ENCODE measurements around the gene FYTTD1.
A peak's percentile ranks its signal among the peaks of the same experiment; 100 is the strongest.

FYTTD1 gene

DNA sequence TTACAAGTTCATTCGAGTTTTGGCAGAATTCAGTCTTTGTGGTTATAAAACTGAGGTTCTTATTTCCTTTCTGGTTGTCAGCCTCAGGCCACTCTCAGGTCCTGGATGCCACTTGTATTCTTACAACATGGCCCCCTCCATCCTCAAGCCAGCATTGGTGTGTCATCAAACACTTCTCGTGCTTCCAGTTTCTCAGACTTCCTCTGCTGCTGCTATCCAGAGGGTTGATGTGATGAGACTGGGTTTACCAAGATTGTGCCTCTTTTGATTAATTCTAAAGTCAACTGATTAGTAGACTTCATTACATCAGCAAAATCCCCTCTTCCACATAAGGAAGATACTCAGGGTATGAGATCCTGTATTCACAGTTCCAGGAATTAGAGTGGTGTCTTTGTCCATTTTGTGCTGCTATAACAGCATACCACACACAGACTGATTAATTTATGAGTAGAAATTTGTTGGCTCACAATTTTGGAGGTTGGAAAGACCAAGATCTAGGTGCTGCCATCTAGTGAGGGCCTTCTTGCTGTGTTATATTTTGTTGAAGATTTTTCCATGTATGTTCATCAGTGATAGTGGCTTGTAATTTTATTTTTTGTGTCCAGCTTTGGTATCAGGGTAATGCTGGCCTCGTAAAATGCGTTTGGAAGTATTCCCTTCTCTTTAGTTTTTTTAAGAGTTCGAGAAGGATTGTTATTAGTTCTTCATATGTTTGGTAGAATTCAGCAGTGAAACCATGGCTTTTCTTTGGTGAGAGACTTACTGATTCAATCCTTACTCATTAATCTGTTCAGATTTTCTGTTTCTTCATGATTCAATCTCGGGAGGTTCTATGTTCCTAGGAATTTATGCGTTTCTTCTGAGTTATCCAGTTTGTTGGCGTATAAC lies 52.5 kb downstream of the FYTTD1 start:
- ChIA-PET CTCF (interaction anchor here (0.7 kb wide), 1 partner anchor 116 kb away, joined by 3 read pairs; no protein-coding TSS in a partner anchor), POLR2A (interaction anchor here (1.0 kb wide), 1 partner anchor 11 kb away, joined by 3 read pairs; the partner anchor contains the start of gene LRCH3)
- TF ChIP-seq TARDBP (IDR thresholded peaks at IDR 0.05) (no peak), SUZ12 (IDR thresholded peaks at IDR 0.05) (no peak), ZNF384 (IDR thresholded peaks at IDR 0.05) (no peak), CTBP1 (IDR thresholded peaks at IDR 0.05; ENCODE audit: borderline replicate concordance) (no peak), ELF4 (IDR thresholded peaks at IDR 0.05) (no peak), BHLHE40 (IDR thresholded peaks at IDR 0.05; ENCODE audit: borderline replicate concordance) (no peak), NFRKB (IDR thresholded peaks at IDR 0.05) (no peak), LEF1 (IDR thresholded peaks at IDR 0.05; ENCODE audit: borderline replicate concordance) (no peak), FOXM1 (IDR thresholded peaks at IDR 0.05; ENCODE audit: borderline replicate concordance) (no peak), FOXK2 (IDR thresholded peaks at IDR 0.05) (no peak), FOXA1 (IDR thresholded peaks at IDR 0.05) (no peak), SP1 (IDR thresholded peaks at IDR 0.05) (no peak)
- DNase-seq (ENCODE audit: extremely low spot score): no peak

DNA sequence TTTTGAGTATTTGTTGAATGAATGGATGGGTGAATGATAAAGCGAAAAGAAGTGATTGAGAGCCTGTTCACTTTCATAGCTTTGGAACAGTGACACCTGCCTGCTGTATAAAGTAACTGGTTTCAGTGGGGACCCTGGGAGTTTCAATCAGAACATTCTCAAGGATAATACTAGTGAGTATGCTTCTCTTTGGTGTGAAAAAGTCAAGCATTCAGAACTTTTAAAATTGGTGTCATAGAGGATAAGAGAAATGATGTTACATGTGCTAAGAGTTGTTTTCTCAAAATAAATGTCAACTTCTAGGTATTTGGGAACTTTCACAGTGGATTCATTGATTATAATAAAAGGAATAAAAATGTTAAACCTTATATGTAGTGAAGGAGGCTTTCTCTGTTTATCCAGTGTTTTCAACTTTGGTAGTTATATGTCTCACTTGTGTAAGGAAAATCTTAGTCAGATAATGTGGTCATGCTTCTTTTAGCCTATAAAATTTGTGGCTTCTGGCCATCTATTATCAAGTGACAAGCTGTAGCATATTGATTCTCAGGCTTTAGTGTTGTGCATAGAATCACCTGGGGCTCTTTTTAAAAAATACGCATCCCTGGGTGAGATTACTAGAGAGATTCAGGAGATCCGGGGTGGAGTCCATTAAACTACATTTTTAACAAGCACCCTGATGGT lies 53.2 kb downstream of the FYTTD1 start:
- peak; percentile 7 for DNase-seq (ENCODE audit: extremely low spot score)
- no peak for TF ChIP-seq FOXK2 (IDR thresholded peaks at IDR 0.05)
- no peak for TF ChIP-seq ZNF384 (IDR thresholded peaks at IDR 0.05)
- TF ChIP-seq TARDBP (IDR thresholded peaks at IDR 0.05): no peak
- TF ChIP-seq FOXA1 (IDR thresholded peaks at IDR 0.05): no peak
- TF ChIP-seq BHLHE40 (IDR thresholded peaks at IDR 0.05; ENCODE audit: borderline replicate concordance): no peak
- TF ChIP-seq SP1 (IDR thresholded peaks at IDR 0.05): no peak
- no peak for TF ChIP-seq CTBP1 (IDR thresholded peaks at IDR 0.05; ENCODE audit: borderline replicate concordance)
- TF ChIP-seq NFRKB (IDR thresholded peaks at IDR 0.05): no peak
- TF ChIP-seq FOXM1 (IDR thresholded peaks at IDR 0.05; ENCODE audit: borderline replicate concordance): no peak
- TF ChIP-seq ELF4 (IDR thresholded peaks at IDR 0.05): no peak
- TF ChIP-seq ARNT (IDR thresholded peaks at IDR 0.05): no peak
- TF ChIP-seq SUZ12 (IDR thresholded peaks at IDR 0.05): no peak
- no peak for TF ChIP-seq LEF1 (IDR thresholded peaks at IDR 0.05; ENCODE audit: borderline replicate concordance)
- TF ChIP-seq L3MBTL2 (conservative IDR thresholded peaks at IDR 0.05): no peak
- ChIA-PET CTCF (interaction anchor here (0.7 kb wide), 1 partner anchor 117 kb away, joined by 3 read pairs; no protein-coding TSS in a partner anchor), POLR2A (interaction anchor here (1.0 kb wide), 1 partner anchor 12 kb away, joined by 3 read pairs; the partner anchor contains the start of gene LRCH3)

DNA sequence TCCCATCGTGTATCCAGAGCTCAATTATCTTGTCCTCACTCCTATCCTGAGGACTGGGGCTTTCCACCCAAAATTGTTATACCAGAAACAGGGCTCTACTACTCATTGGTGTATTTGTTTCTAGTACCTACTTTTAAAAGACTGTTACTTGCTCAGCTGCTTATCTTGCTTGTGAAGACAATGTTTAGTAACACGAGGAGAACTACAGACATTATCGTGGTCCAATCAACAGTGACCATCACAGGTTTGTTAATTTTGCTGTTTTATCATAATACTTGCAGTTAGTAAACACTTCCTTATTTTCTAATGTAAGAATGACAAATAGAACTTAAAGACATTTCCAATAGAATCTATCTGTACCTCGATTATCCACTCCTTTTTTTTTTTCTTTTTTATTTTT lies 54.8 kb downstream of the FYTTD1 start:
- no peak for DNase-seq (ENCODE audit: extremely low spot score)
- ChIA-PET CTCF (no interaction called here), POLR2A (no interaction called here)
- TF ChIP-seq NFRKB (IDR thresholded peaks at IDR 0.05) (no peak), FOXK2 (IDR thresholded peaks at IDR 0.05) (no peak), FOXM1 (IDR thresholded peaks at IDR 0.05; ENCODE audit: borderline replicate concordance) (no peak), FOXA1 (IDR thresholded peaks at IDR 0.05) (no peak), ARNT (IDR thresholded peaks at IDR 0.05) (no peak), HDGF (IDR thresholded peaks at IDR 0.05; ENCODE audit: borderline replicate concordance) (no peak), L3MBTL2 (conservative IDR thresholded peaks at IDR 0.05) (no peak), SUZ12 (IDR thresholded peaks at IDR 0.05) (no peak), LEF1 (IDR thresholded peaks at IDR 0.05; ENCODE audit: borderline replicate concordance) (no peak), SP1 (IDR thresholded peaks at IDR 0.05) (no peak), ELF4 (IDR thresholded peaks at IDR 0.05) (no peak), CTBP1 (IDR thresholded peaks at IDR 0.05; ENCODE audit: borderline replicate concordance) (no peak), BHLHE40 (IDR thresholded peaks at IDR 0.05; ENCODE audit: borderline replicate concordance) (no peak), ZNF384 (IDR thresholded peaks at IDR 0.05) (no peak)
- TF ChIP-seq, protein P1, sequence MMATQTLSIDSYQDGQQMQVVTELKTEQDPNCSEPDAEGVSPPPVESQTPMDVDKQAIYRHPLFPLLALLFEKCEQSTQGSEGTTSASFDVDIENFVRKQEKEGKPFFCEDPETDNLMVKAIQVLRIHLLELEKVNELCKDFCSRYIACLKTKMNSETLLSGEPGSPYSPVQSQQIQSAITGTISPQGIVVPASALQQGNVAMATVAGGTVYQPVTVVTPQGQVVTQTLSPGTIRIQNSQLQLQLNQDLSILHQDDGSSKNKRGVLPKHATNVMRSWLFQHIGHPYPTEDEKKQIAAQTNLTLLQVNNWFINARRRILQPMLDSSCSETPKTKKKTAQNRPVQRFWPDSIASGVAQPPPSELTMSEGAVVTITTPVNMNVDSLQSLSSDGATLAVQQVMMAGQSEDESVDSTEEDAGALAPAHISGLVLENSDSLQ (IDR thresholded peaks at IDR 0.05): no peak

DNA sequence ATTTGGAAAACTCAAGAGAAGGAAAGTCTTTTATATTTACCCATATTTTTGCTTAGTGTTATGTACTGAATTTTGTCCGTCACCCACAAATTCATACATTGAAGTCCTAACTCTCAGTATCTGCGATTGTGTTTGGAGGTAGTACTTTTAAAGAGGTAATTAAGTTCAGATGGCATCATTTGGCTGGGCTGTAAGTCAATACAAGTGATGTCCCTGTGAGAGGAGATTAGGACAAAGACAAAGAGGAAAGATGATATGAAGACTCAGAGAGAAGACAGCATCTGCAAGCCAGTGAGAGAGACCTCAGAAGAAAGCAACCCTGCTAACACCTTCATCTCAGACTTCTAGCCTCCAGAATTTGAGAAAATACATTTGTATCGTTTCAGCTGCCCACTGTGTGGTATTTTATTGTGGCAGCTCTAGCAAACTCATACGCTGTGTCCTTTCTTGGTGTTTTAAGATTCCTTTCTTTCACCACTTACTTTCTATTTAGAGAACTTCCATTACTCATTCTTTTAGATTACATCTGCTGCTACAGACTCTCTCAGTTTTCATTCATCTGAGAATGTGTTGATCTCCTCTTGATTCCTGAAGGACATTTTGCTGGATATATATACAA lies 58.4 kb downstream of the FYTTD1 start:
- POLR2A ChIA-PET: no interaction called here
- CTCF ChIA-PET: no interaction called here

DNA sequence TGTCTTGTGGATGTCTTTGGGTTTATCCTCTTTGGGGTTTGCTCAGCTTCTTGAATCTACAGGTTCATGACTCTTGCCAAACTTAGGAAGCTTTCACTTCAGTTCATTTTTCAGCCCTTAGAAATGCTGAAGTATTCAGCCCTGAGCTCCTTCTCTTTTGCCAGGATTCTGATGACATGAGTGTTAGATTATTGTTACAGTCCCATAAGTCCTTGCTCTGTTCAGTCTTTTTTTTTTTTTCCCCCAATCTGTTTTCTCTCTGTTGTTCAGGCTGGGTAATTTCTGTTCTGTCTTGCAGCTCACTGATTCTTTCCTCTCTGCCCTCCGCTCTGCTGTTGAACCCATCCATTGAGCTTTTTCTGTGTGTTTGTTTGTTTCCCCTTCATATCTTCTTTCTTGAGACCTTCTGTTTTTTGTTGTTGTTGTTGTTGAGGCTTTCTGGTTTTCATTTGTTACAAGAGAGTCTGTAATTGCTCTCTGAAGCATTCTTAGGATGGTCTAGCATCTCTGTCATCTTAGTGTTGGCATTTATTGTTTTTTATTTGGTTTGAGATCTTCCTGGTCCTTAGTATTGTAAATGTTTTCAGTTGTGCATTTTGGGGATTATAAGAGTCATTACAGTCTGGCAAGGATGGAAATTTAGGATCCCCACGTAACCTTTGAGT lies 59.8 kb downstream of the FYTTD1 start:
- DNase-seq (ENCODE audit: extremely low spot score): no peak
- POLR2A ChIA-PET: no interaction called here
- TF ChIP-seq NFRKB (IDR thresholded peaks at IDR 0.05) (no peak), SP1 (IDR thresholded peaks at IDR 0.05) (no peak), ARNT (IDR thresholded peaks at IDR 0.05) (no peak), TARDBP (IDR thresholded peaks at IDR 0.05) (no peak), ELF4 (IDR thresholded peaks at IDR 0.05) (no peak), CTBP1 (IDR thresholded peaks at IDR 0.05; ENCODE audit: borderline replicate concordance) (no peak), LEF1 (IDR thresholded peaks at IDR 0.05; ENCODE audit: borderline replicate concordance) (no peak)
- CTCF ChIA-PET: interaction anchor here (0.7 kb wide), 1 partner anchor 45 kb away, joined by 6 read pairs; no protein-coding TSS in a partner anchor

More for the DNA sequence above, 58.4 kb downstream of the FYTTD1 start:
- TF ChIP-seq FOXM1 (IDR thresholded peaks at IDR 0.05; ENCODE audit: borderline replicate concordance) (no peak), HDGF (IDR thresholded peaks at IDR 0.05; ENCODE audit: borderline replicate concordance) (no peak), SP1 (IDR thresholded peaks at IDR 0.05) (no peak), BHLHE40 (IDR thresholded peaks at IDR 0.05; ENCODE audit: borderline replicate concordance) (no peak), FOXA1 (IDR thresholded peaks at IDR 0.05) (no peak)
- TF ChIP-seq, protein P1 (IDR thresholded peaks at IDR 0.05): no peak
- DNase-seq (ENCODE audit: extremely low spot score): no peak
